GM15510 (cell line): Measurements from ENCODE around the gene PNMT.

ENCODE experiments used
- POLR2A ChIP-seq: IDR thresholded peaks from 3 replicates; pipeline ENCODE4 v1.6.1; 2011; ENCODE audit warnings: borderline replicate concordance; ENCODE audit not compliant: insufficient read length; ENCODE audit errors: extremely low read depth

PNMT gene

DNA sequence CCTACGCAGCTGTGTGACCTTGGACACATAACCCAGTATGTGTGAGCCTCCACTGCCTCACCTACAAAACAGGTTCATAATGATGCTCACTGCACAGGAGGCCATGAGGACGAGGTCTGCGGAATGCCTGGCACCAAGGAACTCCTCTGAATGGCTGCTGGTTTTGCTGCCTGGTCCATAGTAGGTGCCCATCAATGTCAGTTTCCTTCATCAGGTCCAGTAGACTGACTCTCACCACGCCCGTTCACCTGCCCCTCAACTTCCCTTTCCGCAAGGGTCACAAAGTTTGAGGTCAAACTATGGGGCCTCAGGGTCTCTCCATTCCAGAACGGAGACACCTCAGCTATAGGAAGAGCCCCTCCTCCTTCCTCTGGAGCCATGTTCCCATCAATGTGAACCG, 8.8 kb downstream of the PNMT start:
- TF ChIP-seq POLR2A, result no peak

DNA sequence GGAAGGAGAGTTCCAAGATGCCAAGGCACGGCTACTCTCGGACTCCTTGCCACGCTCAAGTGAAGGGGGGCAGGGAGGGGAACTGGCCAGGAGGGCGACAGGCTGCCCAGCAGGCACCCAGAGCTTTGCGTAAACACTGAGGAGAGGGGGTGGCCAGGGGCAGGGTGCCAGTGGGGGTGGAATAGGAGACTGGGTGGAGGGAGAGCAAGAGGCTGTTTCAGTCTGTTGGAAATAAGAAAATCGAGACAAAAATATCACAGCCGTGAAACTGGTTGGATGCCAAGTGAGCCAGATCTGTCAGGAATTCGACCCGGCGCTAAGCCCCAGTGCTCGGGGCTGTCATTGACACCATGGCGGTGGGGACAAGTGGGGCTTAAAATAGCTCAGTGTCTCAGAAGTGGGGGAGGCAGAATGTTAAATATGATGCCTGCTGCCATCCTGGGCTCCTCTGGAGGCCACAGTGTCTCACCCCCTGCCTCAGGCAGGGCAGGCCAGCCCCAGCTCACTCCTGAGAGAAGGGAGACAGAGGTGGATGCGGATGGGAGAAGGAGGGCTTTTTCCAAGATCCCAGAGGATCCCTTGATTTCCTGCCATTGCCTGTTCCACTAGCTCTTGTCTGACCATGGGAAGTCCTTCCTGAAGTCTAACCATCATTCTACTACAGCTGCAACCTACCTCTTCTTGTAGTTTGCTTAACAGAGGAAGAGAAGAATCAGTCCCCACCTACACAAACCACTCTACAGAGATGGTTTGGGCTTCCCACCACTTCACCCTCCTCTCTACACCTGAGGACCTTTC, 9.5 kb downstream of the PNMT start:
- TF ChIP-seq POLR2A, result no peak

DNA sequence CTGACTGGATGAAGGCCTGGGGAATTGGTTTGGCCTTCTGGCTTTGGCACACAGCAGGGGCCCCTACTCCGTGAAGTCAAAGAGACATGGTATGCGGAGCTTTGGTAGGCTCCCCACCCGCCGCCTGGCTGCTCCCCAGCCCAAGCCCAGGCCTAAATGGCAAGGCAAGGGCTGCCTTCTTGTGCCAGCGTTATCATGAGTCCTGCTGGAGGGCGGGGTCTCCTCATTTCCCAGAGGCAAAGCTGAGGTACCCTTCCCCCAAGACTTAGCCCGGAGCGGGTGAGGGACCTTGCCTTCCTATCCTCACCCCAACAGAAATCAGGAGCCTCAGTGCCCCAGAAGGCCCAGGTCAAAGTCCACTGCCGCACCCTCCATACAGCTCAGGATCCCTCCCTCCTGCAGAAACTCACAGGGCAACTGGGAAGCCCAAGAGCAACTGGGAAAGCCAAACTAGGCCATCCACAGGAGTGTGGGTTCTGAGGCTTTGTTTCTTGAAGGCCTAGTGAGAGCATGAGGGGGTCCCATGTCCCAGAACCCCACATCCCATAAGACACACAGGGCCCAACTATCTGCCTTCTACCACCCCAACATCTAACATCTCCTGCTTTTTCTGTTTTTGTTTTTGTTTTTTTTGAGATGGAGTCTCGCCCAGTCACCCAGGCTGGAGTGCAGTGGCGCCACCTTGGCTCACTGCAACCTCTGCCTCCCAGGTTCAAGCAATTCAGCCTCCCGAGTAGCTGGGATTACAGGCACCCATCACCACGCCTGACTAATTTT, 10.3 kb downstream of the PNMT start:
- TF ChIP-seq POLR2A, result no peak

GRCh38 chr17:39679521-39680192, 11.4 kb downstream of the PNMT start:
- no peak for TF ChIP-seq POLR2A

- TF ChIP-seq POLR2A, result no peak
These were observed 15.2 kb downstream of the PNMT start for GRCh38 chr17:39683295-39683939.

GRCh38 chr17:39684369-39685192, 16.3 kb downstream of the PNMT start:
- TF ChIP-seq POLR2A, result no peak

DNA sequence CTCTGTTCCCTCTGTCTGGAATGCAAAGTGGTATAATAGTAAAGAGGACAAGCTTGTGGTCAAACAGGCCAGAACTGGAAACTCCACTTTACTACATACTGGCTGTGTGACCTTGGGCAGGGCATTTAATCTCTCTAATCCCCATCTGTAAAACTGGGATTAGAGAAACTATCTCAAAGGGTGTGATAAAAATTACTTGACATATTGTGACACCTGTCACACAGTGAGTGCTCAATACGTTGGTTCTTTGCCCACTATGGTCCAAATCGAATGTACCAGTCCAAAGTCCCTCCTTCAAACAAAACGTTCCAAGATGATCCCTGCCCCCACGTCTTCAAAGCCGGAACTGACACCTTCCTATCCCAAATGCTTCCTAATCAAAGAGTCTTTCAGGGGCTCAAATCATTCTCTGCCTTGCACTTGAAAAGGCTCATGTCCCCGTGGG, 18.9 kb downstream of the PNMT start:
- TF ChIP-seq POLR2A, result no peak

- TF ChIP-seq POLR2A, result peak; percentile 73
These were observed 19.6 kb downstream of the PNMT start, which contains the start of gene PGAP3 for GRCh38 chr17:39687546-39688474. Gene PGAP3 (minus strand): TSS chr17:39688057. CDS start chr17:39688014, 43 bp downstream.

DNA sequence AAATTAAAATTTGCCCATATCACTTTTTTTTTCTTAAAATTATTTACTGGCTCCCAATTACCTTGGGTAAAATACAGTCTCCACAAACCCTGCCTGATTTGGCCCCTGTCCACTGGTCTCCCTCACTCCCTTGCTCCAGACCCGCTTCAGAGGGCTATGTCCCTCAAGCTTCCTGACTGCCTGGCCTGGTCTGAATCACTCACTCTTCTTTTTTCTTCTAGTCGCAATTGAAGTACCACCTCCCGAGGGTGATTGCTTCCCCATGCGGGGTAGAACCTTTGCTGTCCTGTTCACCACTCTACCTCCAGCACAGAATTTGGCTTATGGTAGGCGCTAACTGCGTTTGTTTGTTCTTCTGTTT, 20.2 kb downstream of the PNMT start:
- no peak for TF ChIP-seq POLR2A

DNA sequence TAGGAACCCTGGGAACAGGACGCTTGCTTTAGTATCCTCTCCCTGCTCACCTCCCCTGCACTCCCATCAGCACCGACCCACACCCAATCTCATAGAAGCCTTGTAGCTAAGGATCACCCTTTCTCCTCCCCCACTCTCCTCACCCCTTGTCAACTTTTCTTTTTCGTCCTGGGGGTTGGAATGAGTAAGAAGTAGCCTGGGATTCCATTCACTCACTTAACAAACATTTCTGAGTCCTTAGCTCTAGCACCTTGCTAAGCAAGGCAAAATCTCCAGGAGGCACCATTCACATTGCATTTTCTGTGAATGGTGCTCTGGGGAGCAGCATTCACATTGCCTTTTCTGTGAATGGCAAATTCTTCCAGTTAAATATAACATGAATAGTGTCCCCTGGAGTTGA, 20.7 kb downstream of the PNMT start:
- no peak for TF ChIP-seq POLR2A

DNA sequence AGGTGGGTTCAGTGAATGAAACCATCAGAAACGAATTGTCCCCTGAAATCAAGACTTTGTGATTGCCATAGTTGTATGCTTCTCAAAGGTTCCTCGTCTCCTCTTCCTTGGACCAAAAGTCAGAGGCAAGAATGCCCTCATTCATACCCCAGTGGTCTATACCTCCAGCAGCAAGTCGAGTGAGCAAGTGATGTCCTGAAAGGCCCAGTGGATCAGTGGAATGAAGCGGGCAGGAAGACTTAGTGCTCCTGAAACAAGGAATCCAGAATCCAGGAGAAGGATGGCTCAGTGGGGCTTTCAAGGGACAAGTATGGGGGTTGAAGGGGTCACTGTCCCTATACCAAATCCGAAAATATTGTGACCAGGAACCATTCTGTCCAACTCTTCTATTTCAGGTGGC, 26.3 kb downstream of the PNMT start:
- TF ChIP-seq POLR2A, result no peak

DNA sequence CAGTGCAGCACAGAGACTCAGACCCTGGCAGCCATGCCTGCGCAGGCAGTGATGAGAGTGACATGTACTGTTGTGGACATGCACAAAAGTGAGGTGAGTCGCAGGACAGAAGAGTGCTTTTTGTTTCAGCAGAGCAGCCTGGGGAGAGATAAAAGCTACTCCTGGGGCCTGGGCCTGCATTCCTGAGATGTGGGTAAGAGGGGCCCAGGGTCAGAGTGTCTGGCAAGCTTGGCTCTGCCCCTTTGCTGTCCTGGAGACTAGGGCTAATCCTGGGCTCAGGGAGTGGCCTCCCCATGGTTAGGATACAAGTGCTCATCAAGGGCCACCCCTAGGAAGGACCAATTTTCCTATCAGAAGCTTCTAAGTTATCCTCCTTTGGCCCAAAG, 26.8 kb downstream of the PNMT start:
- no peak for TF ChIP-seq POLR2A

DNA sequence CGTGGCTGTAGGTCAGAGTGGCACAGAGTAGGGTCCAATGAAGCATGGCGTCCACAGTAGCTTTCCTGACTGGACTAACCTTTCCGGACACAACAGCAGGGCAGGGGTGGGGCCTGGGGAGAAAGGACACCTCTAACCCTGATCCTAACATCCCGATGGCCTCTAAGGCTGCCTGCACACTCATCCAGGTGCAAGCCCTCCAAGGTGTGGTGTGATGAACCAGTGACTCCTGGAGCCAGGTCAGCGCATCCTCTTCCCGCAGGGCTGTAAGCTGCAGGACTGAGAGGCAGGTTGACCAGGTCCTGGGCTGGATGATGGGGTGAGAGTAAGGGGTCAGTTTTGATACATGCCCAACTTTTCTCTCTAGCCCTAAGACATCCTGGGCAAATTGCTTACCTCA, 28.5 kb downstream of the PNMT start:
- no peak for TF ChIP-seq POLR2A

DNA sequence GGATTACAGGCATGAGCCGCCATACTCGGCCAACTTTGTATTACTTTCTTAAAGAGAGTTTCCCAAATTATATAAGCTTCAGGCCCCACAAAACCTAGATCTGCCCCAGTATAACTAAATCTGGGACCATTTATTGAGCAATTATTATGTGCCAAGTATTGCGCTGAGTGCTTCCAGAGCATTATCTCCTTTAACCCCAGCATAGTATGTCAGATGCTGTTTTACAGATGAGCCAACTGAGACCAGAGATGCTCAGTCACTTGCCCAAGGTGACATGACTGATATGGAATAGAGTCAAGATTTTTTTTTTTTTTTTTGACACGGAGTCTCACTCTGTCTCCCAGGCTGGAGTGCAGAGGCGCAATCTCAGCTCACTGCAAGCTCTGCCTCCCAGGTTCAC, 29.7 kb downstream of the PNMT start:
- no peak for TF ChIP-seq POLR2A

- no peak for TF ChIP-seq POLR2A
These were observed 31.5 kb downstream of the PNMT start, which contains the start of gene ERBB2 for GRCh38 chr17:39699818-39700147. Gene ERBB2 (plus strand): TSS chr17:39700064. CDS start chr17:39700239, 175 bp downstream.
